HepG2 (cell line): ENCODE results near the gene AGBL3. TPM values are rescaled to one million over a fixed set of nuclear protein-coding genes. Genes with fewer than 3 reads are reported as not detected.

Source experiments
- ADNP ChIP-seq: sonication (generic); formaldehyde crosslinking; IDR thresholded peaks from 2 replicates; pipeline ENCODE4 v1.4.0; 2020; ENCODE audit warnings: missing genetic modification reagents
- ATF7 ChIP-seq, 2 experiments: fragments of 450-650 bp in 1 of 2; sonication (generic) in 1 of 2; formaldehyde crosslinking in 1 of 2; IDR thresholded peaks; 2 replicates each; pipeline versions ENCODE4 v1.4.0 to v1.6.1; 2016 to 2020; ENCODE audit warnings: antibody characterized with exemption in 1 of 2, mild to moderate bottlenecking in 1 of 2, missing genetic modification reagents in 1 of 2
- CBX1 ChIP-seq: IDR thresholded peaks from one replicate; pipeline ENCODE4 v1.6.1; 2016; ENCODE audit warnings: antibody characterized with exemption, low read depth
- GATAD2A ChIP-seq: IDR thresholded peaks from 2 replicates; pipeline ENCODE4 v1.6.1; 2016
- HDAC1 ChIP-seq: sonication (generic); formaldehyde crosslinking; IDR thresholded peaks from 2 replicates; pipeline ENCODE4 v1.5.1; 2020; ENCODE audit warnings: mild to moderate bottlenecking, missing genetic modification reagents
- MED1 ChIP-seq: sonication (generic); formaldehyde crosslinking; IDR thresholded peaks from 2 replicates; pipeline ENCODE4 v1.4.0; 2020; ENCODE audit warnings: missing genetic modification reagents
- MXI1 ChIP-seq: IDR thresholded peaks from 3 replicates; pipeline ENCODE4 v1.6.1; 2012; ENCODE audit warnings: low read depth, low read length, inconsistent platforms, borderline replicate concordance
- MYC ChIP-seq: sonication (generic); formaldehyde crosslinking; IDR thresholded peaks from 2 replicates; pipeline ENCODE4 v1.9.0; 2021; ENCODE audit warnings: missing genetic modification reagents, borderline replicate concordance
- SCMH1 ChIP-seq: sonication (generic); formaldehyde crosslinking; IDR thresholded peaks from 2 replicates; pipeline ENCODE4 v1.9.0; 2021; ENCODE audit warnings: missing genetic modification reagents, mild to moderate bottlenecking, borderline replicate concordance
- SPEN ChIP-seq: sonication (generic); formaldehyde crosslinking; IDR thresholded peaks from 2 replicates; pipeline ENCODE4 v1.5.1; 2020; ENCODE audit warnings: low read depth, mild to moderate bottlenecking, missing genetic modification reagents
- ZBTB1 ChIP-seq: sonication (generic); formaldehyde crosslinking; IDR thresholded peaks from 2 replicates; pipeline ENCODE4 v1.4.0; 2020; ENCODE audit warnings: missing genetic modification reagents, borderline replicate concordance
- ZFP36 ChIP-seq: fragments of 150-350 bp; IDR thresholded peaks from 2 replicates; pipeline ENCODE4 v1.6.1; 2018; ENCODE audit warnings: borderline replicate concordance, low read length, low read depth; ENCODE audit not compliant: partially characterized antibody
- ZKSCAN1 ChIP-seq: fragments of 150-350 bp; IDR thresholded peaks from 2 replicates; pipeline ENCODE4 v1.6.1; 2014; ENCODE audit warnings: low read length
- ZMYM2 ChIP-seq: sonication (generic); formaldehyde crosslinking; IDR thresholded peaks from 2 replicates; pipeline ENCODE4 v1.8.0; 2022; ENCODE audit warnings: mild to moderate bottlenecking, missing genetic modification reagents
- ZNF225 ChIP-seq: sonication (generic); formaldehyde crosslinking; IDR thresholded peaks from 2 replicates; pipeline ENCODE4 v1.4.0; 2020; ENCODE audit warnings: mild to moderate bottlenecking, missing genetic modification reagents
- ZNF543 ChIP-seq: sonication (generic); formaldehyde crosslinking; IDR thresholded peaks from 2 replicates; pipeline ENCODE4 v1.4.0; 2020; ENCODE audit warnings: mild to moderate bottlenecking, missing genetic modification reagents
- ZNF550 ChIP-seq: sonication (generic); formaldehyde crosslinking; IDR thresholded peaks from 2 replicates; pipeline ENCODE4 v1.4.0; 2020; ENCODE audit warnings: mild to moderate bottlenecking, missing genetic modification reagents, borderline replicate concordance
- polyA plus RNA-seq, 8 experiments: library from polyadenylated mRNA; depleted of rRNA in 3 of 8; stranded (reverse) in 7 of 8; unstranded in 1 of 8; fragments of >200 nt; fragmentation: Illumina TruSeq in 4 of 8; extraction: Trizol in 4 of 8; gene quantifications; 2 replicates each; pipeline versions ENCODE4 v1.2.1 to v1.2.3, GENCODE V29; 2011 to 2016; ENCODE audit warnings: low read depth in 4 of 8, missing spikeins in 1 of 8, mixed read lengths in 1 of 8; ENCODE audit not compliant: insufficient read depth in 1 of 8
- total RNA-seq, 5 experiments: library from RNA; depleted of rRNA; stranded (reverse); fragments of >200 nt; fragmentation: Illumina TruSeq; extraction: Trizol; gene quantifications; 2 replicates each; pipeline ENCODE4 v1.2.3, GENCODE V29; 2016; ENCODE audit warnings: low read depth in 1 of 5
- TF ChIP-seq, protein P1 (sequence below): IDR thresholded peaks from 2 replicates; pipeline ENCODE4 v1.4.0; 2020; ENCODE audit warnings: mild to moderate bottlenecking, missing genetic modification reagents
- TF ChIP-seq, protein P2 (sequence below): sonication (generic); formaldehyde crosslinking; IDR thresholded peaks from 2 replicates; pipeline ENCODE4 v1.4.0; 2020; ENCODE audit warnings: missing genetic modification reagents
- TF ChIP-seq, protein P3 (sequence below): sonication (generic); formaldehyde crosslinking; IDR thresholded peaks from 2 replicates; pipeline ENCODE4 v1.5.0; 2020; ENCODE audit warnings: missing genetic modification reagents
- TF ChIP-seq, protein P4 (sequence below): sonication (generic); formaldehyde crosslinking; IDR thresholded peaks from 2 replicates; pipeline ENCODE4 v1.4.0; 2020; ENCODE audit warnings: missing genetic modification reagents

The AGBL3 gene
- total and polyA plus RNA-seq, 2 of the 13 experiments (the other 11 are each of a cell fraction or from before 2014, with no cell fraction given): 2.2 to 7.2 TPM

DNA sequence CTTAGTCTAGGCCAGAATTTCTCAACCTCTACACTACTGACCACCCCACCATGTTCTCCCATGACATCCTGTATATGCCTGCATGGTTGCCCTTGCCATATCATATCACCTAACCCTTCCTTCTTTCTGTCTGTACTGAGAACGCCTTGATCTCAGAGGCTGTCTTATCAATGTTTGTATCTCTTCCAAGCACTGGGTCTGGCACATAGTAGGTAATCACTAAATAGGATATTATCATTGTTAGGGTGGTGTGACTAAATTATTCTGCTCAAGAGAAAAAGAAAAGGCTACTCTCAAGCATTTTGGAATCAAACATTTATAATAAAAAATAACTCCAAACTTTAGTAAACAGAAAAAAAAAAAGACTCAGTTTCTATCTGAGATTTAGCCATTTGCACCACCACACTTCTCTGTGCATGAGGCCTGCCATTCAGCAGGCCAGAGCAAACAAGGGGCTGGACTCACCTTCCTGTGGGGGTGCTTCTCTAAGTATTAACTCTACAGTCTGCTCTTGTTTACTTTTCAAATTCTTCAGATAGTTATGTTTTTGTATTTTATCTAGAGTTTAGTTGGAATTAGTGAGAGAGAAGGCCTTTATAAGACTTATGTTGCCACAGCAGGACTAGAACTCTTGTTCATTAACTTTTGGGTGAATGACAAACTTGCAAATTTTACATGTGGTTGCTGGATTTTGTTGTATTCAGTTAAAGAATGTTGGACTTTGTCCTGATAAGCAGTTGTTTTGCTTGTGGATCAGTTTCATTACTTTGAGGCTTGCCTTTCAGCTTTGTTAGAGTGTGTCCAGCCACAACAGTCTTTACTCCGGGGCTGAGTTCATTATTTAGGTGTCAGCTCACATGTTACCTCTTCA, 5.4 kb downstream of the AGBL3 start (continued):
- TF ChIP-seq MXI1 (peak; percentile 24; the same call in 1 of the 3 replicates), SPEN (no peak), CBX1 (no peak), ZBTB1 (no peak), ZFP36 (no peak), ZNF225 (CRISPR knock-in tag) (no peak), ZNF543 (CRISPR knock-in tag) (no peak), MED1 (CRISPR knock-in tag) (peak; percentile 64), ADNP (CRISPR knock-in tag) (no peak), ZKSCAN1 (peak; percentile 85), MYC (CRISPR knock-in tag) (peak; percentile 52; the same call in 1 of the 2 replicates), GATAD2A (CRISPR knock-in tag) (peak; percentile 81), ATF7 (IDR thresholded peaks at IDR 0.05) (no peak), ATF7 (CRISPR knock-in tag; IDR thresholded peaks at IDR 0.05) (no peak), ZNF550 (CRISPR knock-in tag) (no peak), HDAC1 (CRISPR knock-in tag) (no peak), SCMH1 (CRISPR knock-in tag) (no peak), ZMYM2 (CRISPR knock-in tag) (no peak)
- TF ChIP-seq, protein P1, sequence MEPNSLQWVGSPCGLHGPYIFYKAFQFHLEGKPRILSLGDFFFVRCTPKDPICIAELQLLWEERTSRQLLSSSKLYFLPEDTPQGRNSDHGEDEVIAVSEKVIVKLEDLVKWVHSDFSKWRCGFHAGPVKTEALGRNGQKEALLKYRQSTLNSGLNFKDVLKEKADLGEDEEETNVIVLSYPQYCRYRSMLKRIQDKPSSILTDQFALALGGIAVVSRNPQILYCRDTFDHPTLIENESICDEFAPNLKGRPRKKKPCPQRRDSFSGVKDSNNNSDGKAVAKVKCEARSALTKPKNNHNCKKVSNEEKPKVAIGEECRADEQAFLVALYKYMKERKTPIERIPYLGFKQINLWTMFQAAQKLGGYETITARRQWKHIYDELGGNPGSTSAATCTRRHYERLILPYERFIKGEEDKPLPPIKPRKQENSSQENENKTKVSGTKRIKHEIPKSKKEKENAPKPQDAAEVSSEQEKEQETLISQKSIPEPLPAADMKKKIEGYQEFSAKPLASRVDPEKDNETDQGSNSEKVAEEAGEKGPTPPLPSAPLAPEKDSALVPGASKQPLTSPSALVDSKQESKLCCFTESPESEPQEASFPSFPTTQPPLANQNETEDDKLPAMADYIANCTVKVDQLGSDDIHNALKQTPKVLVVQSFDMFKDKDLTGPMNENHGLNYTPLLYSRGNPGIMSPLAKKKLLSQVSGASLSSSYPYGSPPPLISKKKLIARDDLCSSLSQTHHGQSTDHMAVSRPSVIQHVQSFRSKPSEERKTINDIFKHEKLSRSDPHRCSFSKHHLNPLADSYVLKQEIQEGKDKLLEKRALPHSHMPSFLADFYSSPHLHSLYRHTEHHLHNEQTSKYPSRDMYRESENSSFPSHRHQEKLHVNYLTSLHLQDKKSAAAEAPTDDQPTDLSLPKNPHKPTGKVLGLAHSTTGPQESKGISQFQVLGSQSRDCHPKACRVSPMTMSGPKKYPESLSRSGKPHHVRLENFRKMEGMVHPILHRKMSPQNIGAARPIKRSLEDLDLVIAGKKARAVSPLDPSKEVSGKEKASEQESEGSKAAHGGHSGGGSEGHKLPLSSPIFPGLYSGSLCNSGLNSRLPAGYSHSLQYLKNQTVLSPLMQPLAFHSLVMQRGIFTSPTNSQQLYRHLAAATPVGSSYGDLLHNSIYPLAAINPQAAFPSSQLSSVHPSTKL: peak; percentile 83
- TF ChIP-seq, protein P2, sequence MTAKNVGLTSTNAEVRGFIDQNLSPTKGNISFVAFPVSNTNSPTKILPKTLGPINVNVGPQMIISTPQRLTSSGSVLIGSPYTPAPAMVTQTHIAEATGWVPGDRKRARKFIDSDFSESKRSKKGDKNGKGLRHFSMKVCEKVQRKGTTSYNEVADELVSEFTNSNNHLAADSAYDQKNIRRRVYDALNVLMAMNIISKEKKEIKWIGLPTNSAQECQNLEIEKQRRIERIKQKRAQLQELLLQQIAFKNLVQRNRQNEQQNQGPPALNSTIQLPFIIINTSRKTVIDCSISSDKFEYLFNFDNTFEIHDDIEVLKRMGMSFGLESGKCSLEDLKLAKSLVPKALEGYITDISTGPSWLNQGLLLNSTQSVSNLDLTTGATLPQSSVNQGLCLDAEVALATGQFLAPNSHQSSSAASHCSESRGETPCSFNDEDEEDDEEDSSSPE (CRISPR knock-in tag): peak; percentile 39; the same call in 1 of the 2 replicates
- TF ChIP-seq, protein P3, sequence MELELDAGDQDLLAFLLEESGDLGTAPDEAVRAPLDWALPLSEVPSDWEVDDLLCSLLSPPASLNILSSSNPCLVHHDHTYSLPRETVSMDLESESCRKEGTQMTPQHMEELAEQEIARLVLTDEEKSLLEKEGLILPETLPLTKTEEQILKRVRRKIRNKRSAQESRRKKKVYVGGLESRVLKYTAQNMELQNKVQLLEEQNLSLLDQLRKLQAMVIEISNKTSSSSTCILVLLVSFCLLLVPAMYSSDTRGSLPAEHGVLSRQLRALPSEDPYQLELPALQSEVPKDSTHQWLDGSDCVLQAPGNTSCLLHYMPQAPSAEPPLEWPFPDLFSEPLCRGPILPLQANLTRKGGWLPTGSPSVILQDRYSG (CRISPR knock-in tag): no peak
- TF ChIP-seq, protein P4, sequence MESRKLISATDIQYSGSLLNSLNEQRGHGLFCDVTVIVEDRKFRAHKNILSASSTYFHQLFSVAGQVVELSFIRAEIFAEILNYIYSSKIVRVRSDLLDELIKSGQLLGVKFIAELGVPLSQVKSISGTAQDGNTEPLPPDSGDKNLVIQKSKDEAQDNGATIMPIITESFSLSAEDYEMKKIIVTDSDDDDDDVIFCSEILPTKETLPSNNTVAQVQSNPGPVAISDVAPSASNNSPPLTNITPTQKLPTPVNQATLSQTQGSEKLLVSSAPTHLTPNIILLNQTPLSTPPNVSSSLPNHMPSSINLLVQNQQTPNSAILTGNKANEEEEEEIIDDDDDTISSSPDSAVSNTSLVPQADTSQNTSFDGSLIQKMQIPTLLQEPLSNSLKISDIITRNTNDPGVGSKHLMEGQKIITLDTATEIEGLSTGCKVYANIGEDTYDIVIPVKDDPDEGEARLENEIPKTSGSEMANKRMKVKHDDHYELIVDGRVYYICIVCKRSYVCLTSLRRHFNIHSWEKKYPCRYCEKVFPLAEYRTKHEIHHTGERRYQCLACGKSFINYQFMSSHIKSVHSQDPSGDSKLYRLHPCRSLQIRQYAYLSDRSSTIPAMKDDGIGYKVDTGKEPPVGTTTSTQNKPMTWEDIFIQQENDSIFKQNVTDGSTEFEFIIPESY (CRISPR knock-in tag): no peak
